HepG2 (cell line): ENCODE results near the gene SETD1B.

Source experiments
- ARNT2 ChIP-seq: sonication (generic); formaldehyde crosslinking; IDR thresholded peaks from 2 replicates; pipeline ENCODE4 v1.8.0; 2022; ENCODE audit warnings: mild to moderate bottlenecking, low read depth, missing genetic modification reagents, moderate library complexity
- ATRX ChIP-seq: sonication (generic); formaldehyde crosslinking; IDR thresholded peaks from 2 replicates; pipeline ENCODE4 v1.4.0; 2020; ENCODE audit warnings: missing genetic modification reagents, borderline replicate concordance
- RBM22 ChIP-seq: fragments of 200-400 bp; formaldehyde crosslinking; optimal IDR thresholded peaks from 2 replicates; pipeline ENCODE3; 2017; ENCODE audit warnings: mild to moderate bottlenecking, low read length, moderate library complexity
- ZSCAN29 ChIP-seq: sonication (generic); formaldehyde crosslinking; conservative IDR thresholded peaks from 2 replicates; pipeline ENCODE4 v1.4.0; 2020; ENCODE audit warnings: mild to moderate bottlenecking, missing genetic modification reagents
- TF ChIP-seq, protein P1 (sequence below): sonication (generic); formaldehyde crosslinking; IDR thresholded peaks from 2 replicates; pipeline ENCODE4 v1.5.1; 2020; ENCODE audit warnings: mild to moderate bottlenecking, missing genetic modification reagents, borderline replicate concordance

DNA sequence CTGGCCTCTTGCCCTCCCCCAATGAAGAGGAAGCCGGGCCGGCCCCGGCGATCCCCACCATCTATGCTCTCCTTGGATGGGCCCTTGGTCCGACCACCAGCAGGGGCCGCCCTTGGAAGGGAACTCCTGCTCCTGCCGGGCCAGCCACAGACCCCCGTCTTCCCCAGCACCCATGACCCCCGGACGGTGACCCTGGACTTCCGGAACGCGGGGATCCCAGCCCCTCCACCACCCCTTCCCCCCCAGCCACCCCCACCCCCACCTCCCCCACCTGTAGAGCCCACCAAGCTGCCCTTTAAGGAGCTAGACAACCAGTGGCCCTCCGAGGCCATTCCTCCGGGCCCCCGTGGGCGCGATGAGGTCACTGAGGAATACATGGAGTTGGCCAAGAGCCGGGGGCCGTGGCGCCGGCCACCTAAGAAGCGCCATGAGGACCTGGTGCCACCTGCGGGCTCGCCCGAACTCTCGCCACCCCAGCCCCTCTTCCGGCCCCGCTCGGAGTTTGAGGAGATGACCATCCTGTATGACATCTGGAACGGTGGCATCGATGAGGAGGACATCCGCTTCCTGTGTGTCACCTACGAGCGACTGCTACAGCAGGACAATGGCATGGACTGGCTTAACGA, 19.4 kb downstream of the SETD1B start:
- TF ChIP-seq RBM22, result no peak
- TF ChIP-seq ATRX (CRISPR knock-in tag), result no peak
- TF ChIP-seq, protein P1, sequence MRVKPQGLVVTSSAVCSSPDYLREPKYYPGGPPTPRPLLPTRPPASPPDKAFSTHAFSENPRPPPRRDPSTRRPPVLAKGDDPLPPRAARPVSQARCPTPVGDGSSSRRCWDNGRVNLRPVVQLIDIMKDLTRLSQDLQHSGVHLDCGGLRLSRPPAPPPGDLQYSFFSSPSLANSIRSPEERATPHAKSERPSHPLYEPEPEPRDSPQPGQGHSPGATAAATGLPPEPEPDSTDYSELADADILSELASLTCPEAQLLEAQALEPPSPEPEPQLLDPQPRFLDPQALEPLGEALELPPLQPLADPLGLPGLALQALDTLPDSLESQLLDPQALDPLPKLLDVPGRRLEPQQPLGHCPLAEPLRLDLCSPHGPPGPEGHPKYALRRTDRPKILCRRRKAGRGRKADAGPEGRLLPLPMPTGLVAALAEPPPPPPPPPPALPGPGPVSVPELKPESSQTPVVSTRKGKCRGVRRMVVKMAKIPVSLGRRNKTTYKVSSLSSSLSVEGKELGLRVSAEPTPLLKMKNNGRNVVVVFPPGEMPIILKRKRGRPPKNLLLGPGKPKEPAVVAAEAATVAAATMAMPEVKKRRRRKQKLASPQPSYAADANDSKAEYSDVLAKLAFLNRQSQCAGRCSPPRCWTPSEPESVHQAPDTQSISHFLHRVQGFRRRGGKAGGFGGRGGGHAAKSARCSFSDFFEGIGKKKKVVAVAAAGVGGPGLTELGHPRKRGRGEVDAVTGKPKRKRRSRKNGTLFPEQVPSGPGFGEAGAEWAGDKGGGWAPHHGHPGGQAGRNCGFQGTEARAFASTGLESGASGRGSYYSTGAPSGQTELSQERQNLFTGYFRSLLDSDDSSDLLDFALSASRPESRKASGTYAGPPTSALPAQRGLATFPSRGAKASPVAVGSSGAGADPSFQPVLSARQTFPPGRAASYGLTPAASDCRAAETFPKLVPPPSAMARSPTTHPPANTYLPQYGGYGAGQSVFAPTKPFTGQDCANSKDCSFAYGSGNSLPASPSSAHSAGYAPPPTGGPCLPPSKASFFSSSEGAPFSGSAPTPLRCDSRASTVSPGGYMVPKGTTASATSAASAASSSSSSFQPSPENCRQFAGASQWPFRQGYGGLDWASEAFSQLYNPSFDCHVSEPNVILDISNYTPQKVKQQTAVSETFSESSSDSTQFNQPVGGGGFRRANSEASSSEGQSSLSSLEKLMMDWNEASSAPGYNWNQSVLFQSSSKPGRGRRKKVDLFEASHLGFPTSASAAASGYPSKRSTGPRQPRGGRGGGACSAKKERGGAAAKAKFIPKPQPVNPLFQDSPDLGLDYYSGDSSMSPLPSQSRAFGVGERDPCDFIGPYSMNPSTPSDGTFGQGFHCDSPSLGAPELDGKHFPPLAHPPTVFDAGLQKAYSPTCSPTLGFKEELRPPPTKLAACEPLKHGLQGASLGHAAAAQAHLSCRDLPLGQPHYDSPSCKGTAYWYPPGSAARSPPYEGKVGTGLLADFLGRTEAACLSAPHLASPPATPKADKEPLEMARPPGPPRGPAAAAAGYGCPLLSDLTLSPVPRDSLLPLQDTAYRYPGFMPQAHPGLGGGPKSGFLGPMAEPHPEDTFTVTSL (CRISPR knock-in tag), result no peak
- TF ChIP-seq ZSCAN29 (CRISPR knock-in tag), result no peak
- no peak for TF ChIP-seq ARNT2 (CRISPR knock-in tag)
